NCI-H187 (cell line): ENCODE data around the gene TFG.

Experiments
- DNase-seq, 2 experiments: peaks; one replicate each; lab custom pipeline; 2025; lab: John Stamatoyannopoulos, UW

The TFG gene

GRCh38 chr3:100706365-100706764, 2.9 kb upstream of the TFG start:
- DNase-seq, result no peak

- DNase-seq, result no peak
Measured at GRCh38 chr3:100708644-100708988, 678 bp upstream of the TFG start.

- no peak for DNase-seq
Measured at GRCh38 chr3:100709842-100710260, 557 bp downstream of the TFG start.

GRCh38 chr3:100710261-100710968, 1.1 kb downstream of the TFG start:
- no peak for DNase-seq

- no peak for DNase-seq
Measured at GRCh38 chr3:100715176-100715575, 5.9 kb downstream of the TFG start.

- DNase-seq, result no peak
Measured at GRCh38 chr3:100717063-100717462, 7.8 kb downstream of the TFG start.

- no peak for DNase-seq
Measured at GRCh38 chr3:100717637-100718487, 8.6 kb downstream of the TFG start.

- DNase-seq, result no peak
Measured at GRCh38 chr3:100719136-100719535, 9.8 kb downstream of the TFG start.

GRCh38 chr3:100720426-100720825, 11.1 kb downstream of the TFG start:
- DNase-seq, result no peak

GRCh38 chr3:100725935-100726513, 16.7 kb downstream of the TFG start:
- no peak for DNase-seq

GRCh38 chr3:100726706-100727105, 17.4 kb downstream of the TFG start:
- DNase-seq, result no peak

- DNase-seq, result no peak
Measured at GRCh38 chr3:100730524-100730923, 21.2 kb downstream of the TFG start.

- DNase-seq, result no peak
Measured at GRCh38 chr3:100732435-100732834, 23.1 kb downstream of the TFG start.

- no peak for DNase-seq
Measured at GRCh38 chr3:100737334-100737733, 28.0 kb downstream of the TFG start.

- no peak for DNase-seq
Measured at GRCh38 chr3:100740207-100740606, 30.9 kb downstream of the TFG start.

- DNase-seq, result no peak
Measured at GRCh38 chr3:100743535-100743934, 34.2 kb downstream of the TFG start.

- no peak for DNase-seq
Measured at GRCh38 chr3:100744671-100745070, 35.4 kb downstream of the TFG start.

GRCh38 chr3:100745617-100746016, 36.3 kb downstream of the TFG start:
- DNase-seq, result no peak

GRCh38 chr3:100746092-100746491, 36.8 kb downstream of the TFG start:
- no peak for DNase-seq

GRCh38 chr3:100748220-100748619, 38.9 kb downstream of the TFG start:
- no peak for DNase-seq

- no peak for DNase-seq
Measured at GRCh38 chr3:100748967-100749366, 39.7 kb downstream of the TFG start.

GRCh38 chr3:100753846-100754245, 44.6 kb downstream of the TFG start:
- no peak for DNase-seq
